GM20431 (cell line): Measurements from ENCODE around the gene VMA21.

Experiments used
- in situ Hi-C: fragments of 300-500 bp; cut with MseI, MboI; formaldehyde crosslinking; loops from one replicate; pipeline ENCODE4 v1.15.0; 2020; ENCODE audit warnings: low sequenced_read_pairs; ENCODE audit not compliant: unreplicated experiment

VMA21 gene, protein sequence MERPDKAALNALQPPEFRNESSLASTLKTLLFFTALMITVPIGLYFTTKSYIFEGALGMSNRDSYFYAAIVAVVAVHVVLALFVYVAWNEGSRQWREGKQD

GRCh38 chrX:151396825-151397740, at the start of gene VMA21:
TSS of gene VMA21 (plus strand) at chrX:151397206. CDS start at chrX:151397309, 103 bp downstream.
- in situ Hi-C loops, result no loop called here

DNA sequence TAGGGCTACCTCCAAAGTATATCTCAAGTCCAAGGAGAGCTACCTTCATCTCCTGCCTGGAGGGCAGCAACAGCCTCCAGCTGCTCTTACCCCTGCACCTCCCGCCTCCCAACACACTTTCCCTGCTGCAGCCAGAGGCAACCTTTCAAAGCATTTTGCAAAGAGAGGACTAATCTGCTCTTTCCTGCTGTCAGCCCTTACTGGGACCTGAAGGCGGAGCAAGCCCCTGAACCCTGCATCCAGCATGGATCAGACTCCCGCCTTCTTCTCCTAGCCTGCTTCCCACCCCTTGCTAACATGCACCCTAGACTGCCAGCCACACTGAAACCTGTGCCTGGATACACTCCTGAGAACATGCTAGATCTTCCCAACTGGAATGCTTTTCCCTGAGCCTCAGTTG, 37.7 kb upstream of the VMA21 start:
- in situ Hi-C loops, result no loop called here

- in situ Hi-C loops, result no loop called here
These were observed 36.8 kb upstream of the VMA21 start for GRCh38 chrX:151359931-151360871.

DNA sequence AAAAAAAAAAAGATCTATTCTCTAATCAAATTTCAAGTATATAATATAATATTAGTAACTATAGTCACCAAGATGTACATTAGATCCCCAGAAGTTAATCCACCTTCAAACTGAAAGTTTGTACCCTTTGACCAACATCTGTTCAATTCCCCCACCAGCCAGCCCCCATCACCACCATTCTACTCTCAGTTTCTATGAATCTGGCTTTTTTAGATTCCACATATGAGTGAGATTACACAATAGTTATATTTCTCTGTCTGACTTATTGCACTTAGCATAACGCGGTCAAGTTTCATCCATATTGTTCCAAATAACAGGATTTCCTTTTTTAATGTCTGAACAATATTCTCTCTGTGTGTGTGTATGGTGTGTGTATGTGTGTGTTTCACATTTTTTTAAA, 33.7 kb upstream of the VMA21 start:
- in situ Hi-C loops, result no loop called here

- in situ Hi-C loops, result no loop called here
These were observed 31.4 kb upstream of the VMA21 start for GRCh38 chrX:151365579-151365978.

DNA sequence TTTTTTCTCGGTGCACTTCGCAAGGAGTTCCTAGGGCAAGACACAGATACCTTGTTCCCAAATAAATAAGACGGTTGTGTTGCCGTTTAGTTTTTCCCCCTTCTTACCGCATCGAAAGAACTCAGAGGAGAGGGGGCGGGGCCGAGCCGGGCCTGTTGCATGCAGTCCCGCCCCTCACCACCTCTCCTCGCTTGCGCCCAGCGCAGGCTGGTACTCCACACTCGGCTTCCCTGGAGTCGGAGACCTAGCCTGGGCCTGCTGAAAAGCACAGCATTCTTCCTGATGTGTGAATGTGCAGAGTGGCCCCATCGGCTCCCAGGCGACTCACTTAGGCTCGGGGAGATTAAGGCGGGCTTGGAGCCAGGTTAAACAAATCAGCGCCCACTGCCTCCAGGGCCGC, 26.1 kb upstream of the VMA21 start:
- in situ Hi-C loops, result no loop called here

- in situ Hi-C loops, result no loop called here
These were observed 12.2 kb upstream of the VMA21 start for GRCh38 chrX:151384807-151385206.

GRCh38 chrX:151386838-151387459, 10.1 kb upstream of the VMA21 start:
- in situ Hi-C loops, result no loop called here

DNA sequence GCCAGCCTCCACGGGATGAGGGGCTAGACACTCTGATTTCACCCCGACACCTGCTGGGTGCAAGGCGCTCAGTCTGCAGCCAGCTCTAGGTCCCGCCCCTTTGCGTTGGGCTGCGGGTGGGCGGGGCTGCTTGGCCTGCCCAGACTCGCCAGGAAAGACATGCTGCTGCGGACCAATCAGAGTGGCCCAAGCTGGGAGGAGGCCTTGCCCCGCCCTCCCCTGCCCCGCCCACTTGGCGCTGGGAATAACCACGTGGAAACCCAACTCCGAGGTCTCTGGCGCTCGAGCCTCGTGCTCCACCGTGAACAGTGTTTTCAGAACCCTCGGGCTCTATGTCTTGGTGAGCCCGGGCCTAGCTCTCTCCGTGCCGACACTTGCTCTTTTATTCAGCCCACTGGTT, 5.3 kb upstream of the VMA21 start:
- in situ Hi-C loops, result no loop called here

DNA sequence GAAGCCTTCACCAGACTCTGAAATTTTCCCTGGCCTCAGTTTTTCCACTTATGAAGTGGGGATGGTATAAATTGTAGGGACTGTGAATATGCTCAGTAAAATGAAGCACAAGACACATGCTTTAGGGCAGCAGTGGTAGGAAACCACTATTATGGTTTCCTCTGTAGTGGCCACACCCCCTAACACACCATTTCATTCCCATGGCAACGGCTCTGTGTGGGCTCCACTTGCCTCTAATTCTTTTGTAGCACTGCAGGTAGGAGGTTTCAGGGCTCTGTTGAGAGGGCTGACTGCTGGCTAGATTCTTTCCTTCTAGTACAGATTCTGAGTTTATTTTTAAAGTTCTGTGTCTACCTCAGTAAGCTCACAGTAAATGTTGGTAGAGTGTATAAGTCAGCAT, 3.5 kb upstream of the VMA21 start:
- in situ Hi-C loops, result no loop called here

GRCh38 chrX:151396042-151396824, 773 bp upstream of the VMA21 start:
- in situ Hi-C loops, result no loop called here

- in situ Hi-C loops, result no loop called here
These were observed 700 bp downstream of the VMA21 start for GRCh38 chrX:151397741-151398070.

GRCh38 chrX:151398346-151398745, 1.3 kb downstream of the VMA21 start:
- in situ Hi-C loops, result no loop called here

DNA sequence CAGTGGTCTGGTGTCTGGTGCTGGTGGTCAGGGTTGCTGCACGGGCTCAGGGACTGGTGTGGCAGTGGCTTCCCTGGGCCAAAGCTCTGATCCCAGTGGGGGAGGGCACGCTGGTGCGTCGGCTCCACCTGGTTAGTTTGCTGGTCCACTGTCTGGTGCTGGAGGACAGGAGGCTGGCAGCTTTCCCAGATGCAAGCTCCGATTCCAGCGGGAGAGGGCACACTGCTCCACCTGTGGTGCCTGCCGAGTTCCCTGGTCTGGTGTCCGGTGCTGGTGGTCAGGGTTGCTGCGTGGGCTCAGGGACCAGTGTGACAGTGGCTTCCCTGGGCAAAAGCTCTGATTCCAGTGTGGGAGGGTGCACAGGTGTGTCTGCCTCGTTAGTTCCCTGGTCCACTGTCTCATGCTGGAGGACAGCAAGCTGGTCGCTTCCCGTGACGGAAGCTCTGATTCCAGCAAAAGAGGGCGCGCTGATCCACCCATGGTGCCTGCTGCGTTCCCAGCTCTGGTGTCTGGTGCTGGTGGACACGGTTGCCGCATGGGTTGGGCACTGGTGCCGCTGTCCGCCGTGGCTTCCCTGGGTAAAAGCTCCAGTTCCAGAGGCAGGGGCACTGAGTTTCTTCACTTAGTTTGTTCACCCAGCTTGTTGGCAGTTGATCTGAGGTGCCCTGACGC, 5.8 kb downstream of the VMA21 start:
- in situ Hi-C loops, result no loop called here

- in situ Hi-C loops, result no loop called here
These were observed 19.6 kb downstream of the VMA21 start for GRCh38 chrX:151416579-151416978.

DNA sequence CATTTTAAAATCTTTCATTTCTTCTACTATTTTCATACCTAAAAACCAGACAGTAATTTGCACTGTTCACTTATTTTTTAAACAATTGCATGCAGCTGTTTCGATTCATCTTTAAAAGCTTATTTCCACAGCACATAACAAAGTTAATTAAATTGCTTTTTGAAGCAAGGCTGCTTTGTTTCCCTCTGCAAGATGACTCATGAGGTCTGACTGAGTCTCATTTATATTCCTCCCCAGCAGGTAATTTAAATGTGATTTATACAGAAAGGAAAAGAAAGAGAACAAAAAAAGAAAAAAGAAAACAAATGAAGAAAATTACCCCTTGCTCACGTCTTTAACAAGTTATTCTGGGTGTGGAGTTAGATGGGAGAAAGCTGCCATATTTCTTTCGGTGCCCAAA, 22.8 kb downstream of the VMA21 start:
- in situ Hi-C loops, result no loop called here

DNA sequence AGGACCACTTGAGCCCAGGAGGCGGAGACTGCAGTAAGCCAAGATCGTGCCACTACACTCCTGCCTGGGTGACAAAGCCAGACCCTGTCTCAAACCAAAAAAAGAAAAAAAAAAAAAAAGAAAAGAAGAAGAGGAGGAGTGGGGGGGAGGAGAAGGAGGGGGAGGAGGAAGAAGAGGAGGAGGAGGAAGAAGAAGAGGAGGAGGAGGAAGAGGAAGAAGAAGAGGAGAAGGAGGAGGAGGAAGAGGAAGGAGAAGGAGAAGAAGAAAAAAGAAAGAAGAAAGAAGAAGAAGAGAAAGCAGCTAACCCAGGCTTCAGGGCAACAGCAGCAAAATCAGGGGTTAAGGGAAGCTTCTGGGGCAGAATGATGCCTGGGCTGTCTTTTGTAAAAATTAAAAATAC, 27.5 kb downstream of the VMA21 start:
- in situ Hi-C loops, result no loop called here

DNA sequence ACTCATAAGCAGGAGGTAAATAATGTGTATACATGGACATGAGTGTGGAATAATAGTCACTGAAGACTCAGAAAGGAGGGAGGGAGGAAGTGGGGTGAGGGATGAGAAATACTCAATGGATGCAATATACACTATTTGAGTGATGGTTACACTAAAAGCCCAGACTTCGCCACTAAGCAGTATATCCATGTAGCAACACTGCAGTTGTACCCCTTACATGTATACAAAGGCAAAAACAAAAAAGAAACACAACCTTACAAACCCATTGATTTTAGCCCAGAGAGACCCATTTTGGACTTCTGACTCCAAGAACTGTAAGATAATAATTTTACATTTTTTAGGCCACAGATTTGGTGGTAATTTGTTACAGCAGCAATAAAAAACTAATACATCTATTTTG, 51.5 kb downstream of the VMA21 start:
- in situ Hi-C loops, result no loop called here

DNA sequence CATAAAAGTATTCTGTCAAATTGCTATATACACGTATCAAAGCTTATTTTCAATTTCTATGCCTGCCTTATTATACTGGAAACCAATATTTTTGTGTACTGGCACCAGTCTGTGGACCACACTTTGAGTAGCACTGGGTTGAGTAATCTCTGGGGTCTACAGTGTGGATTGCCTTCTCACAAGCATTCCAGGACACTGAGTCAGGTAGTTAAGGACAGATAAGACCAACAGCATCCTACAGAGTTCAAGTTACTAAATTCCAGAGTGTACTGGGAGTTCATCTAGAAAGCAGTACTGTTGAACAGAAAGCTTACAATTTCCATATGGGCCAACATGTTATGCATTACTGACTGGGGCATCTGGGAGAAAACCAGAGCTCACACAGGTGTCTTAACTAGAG, 61.8 kb downstream of the VMA21 start:
- in situ Hi-C loops, result no loop called here
